AG09309 (cell line): ENCODE data around the gene KCNJ10.

Experiments used
- DNase-seq: peaks from one replicate; pipeline ENCODE4 v3.0.0-alpha.2; 2010; ENCODE audit warnings: low read depth
- H3K4me3 ChIP-seq: 2 replicates; pipeline ENCODE4 v1.5.1; 2011; ENCODE audit warnings: mild to moderate bottlenecking, low read depth, low read length, moderate library complexity; ENCODE audit not compliant: control insufficient read depth
- TF ChIP-seq, protein P1 (sequence below): IDR thresholded peaks from 2 replicates; pipeline ENCODE4 v1.5.1; 2011; ENCODE audit warnings: mild to moderate bottlenecking, low read depth, low read length, inconsistent platforms; ENCODE audit not compliant: insufficient read depth, control insufficient read depth; ENCODE audit errors: missing control alignments

Gene KCNJ10

DNA sequence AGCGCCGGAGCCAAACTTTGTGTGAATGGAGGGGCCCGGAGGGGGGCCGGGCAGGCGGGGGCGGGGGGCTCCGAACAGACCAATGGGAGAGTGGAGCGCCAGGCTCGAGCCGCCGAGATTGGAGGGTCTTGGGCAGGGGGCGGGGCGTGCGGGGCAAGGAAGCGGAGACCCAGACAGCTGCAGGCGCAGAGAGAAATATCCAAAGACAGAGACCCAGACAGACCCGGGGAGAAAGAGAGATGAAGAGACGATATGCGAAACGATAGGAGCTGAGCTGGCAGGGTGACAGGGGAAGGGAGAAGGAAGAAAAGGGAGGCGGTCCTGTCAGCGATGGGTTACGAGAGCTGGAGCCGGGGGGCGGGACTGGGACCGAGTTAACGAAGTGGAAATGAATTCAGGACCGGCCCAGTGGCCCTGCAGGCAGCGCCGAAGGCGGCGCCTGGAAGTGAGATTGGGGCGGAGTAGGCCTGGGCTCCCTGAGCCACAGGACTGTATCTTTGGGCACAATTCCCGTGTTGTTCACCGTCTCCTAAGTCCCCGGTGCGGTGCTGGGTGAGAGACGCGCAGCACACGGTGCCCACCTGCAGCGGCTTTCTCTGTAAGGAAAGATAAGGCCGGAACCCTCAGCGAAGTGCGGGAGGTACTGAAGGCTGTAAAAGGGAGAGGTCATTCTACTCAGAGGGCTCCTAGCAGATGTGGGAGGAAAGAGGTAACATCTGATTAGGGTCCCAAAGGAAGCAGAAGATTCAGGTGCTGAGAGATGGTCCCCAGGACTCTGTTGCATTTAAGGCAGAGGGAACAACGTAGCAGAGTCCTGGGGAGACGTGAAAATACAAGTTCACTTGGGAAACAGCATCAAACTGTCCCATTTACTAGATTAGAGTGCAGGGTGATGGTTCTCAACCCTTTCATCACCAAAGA, 543 bp upstream of the KCNJ10 start:
- TF ChIP-seq, protein P1, sequence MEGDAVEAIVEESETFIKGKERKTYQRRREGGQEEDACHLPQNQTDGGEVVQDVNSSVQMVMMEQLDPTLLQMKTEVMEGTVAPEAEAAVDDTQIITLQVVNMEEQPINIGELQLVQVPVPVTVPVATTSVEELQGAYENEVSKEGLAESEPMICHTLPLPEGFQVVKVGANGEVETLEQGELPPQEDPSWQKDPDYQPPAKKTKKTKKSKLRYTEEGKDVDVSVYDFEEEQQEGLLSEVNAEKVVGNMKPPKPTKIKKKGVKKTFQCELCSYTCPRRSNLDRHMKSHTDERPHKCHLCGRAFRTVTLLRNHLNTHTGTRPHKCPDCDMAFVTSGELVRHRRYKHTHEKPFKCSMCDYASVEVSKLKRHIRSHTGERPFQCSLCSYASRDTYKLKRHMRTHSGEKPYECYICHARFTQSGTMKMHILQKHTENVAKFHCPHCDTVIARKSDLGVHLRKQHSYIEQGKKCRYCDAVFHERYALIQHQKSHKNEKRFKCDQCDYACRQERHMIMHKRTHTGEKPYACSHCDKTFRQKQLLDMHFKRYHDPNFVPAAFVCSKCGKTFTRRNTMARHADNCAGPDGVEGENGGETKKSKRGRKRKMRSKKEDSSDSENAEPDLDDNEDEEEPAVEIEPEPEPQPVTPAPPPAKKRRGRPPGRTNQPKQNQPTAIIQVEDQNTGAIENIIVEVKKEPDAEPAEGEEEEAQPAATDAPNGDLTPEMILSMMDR = no peak
- H3K4me3 ChIP-seq = peak overlapping the region; percentile 33
- DNase-seq = no peak

DNA sequence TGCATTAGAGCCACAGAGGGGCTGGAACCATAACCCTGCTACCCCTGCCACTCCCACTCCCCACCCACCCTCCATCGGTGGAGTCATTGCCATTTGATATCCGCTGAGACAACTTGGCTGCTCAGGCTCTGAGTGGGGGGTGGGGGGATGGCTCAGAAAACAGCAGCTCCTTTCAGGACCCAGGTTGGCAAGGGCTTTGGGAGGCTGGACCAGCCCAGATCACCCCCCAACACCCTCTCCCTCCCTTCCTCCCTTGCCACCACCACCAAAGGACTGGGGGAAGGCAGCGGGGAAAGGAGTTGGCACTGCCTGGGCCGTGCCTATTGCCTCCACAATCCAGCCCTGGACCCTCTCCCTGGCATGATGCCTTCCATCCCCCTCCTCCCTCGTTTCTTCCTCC, 1.7 kb downstream of the KCNJ10 start:
- no peak for DNase-seq

GRCh38 chr1:160066829-160067745, 2.9 kb downstream of the KCNJ10 start:
- TF ChIP-seq, protein P1 = no peak
- no peak overlapping the region for H3K4me3 ChIP-seq
- DNase-seq = no peak

More for the DNA sequence above, 1.7 kb downstream of the KCNJ10 start:
- TF ChIP-seq, protein P1 = no peak
- no peak overlapping the region for H3K4me3 ChIP-seq

DNA sequence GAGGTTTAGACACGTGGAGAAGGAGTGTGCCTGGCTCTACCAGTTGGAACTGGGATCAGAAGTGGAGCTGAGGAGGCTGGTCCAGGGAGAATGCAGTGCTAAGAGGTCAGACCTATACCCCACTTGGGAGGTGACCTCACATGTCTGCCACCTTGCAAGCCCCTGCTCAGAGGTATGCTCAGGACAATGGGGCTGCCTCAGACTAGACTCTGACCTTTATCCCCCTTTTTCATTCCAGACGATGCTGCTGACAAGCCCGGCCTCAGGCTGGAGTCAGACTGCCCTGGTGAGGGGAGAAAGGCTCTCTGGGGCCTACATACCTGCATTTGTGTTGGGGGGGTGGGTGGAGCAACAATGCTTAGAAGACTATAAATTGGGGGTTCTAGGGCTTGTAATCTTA, 5.2 kb downstream of the KCNJ10 start:
- DNase-seq = no peak
- TF ChIP-seq, protein P1 = no peak
- H3K4me3 ChIP-seq = no peak overlapping the region

DNA sequence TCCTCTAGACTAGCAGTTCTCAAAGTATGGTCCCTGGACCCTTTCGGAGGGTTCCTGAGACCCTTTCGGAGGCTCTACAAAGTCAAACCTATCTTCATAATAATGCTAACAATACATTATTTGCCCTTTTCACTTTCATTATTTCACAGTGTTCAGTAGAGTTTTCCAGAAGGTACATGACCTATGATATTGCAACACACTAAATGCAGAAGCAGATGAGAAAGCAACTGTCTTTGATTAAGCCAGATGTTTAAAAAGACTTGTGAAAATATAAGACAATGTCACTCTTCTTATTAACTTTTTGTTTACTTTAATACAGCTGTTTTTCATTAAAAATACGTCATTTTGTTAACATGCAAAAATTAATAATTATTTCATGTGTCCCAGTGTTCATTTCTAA, 5.8 kb downstream of the KCNJ10 start:
- DNase-seq = no peak
- no peak overlapping the region for H3K4me3 ChIP-seq
- TF ChIP-seq, protein P1 = no peak

DNA sequence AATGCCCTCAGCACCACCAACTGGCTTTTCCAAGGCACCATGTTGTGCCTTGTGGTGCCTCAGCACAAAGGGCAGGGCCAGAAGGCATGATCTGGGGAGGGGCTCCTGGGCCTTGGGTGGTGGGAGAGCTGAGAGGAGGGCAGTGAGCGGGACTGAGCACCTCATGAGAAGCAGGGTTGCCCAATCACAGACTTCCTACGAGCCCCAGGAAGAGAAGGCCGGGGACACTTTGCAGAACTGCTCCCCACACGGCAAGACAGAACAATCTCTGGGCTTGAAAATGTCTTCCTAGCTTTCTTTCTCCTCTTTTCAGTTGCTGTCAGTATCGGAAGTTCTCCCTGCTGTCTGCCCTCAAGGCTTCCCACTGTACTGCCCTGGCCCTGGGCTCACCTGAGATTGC, 6.8 kb downstream of the KCNJ10 start:
- DNase-seq = no peak
- H3K4me3 ChIP-seq = no peak overlapping the region
- TF ChIP-seq, protein P1 = no peak
